HepG2 (cell line): ENCODE data around the gene RAB3A. TPM values are rescaled to one million over a fixed set of nuclear protein-coding genes. Genes with fewer than 3 reads are reported as not detected.

ENCODE experiments used
- ATAC-seq: fragments of 200-7000 bp; cut with Tn5 transposase; 3 replicates; pipeline ENCODE4 v1.9.1; 2020; ENCODE audit warnings: mild to moderate bottlenecking, moderate library complexity
- BruUV-seq: library from RNA; stranded (reverse); fragments of 400-500 nt; replicated peaks from 2 replicates; lab custom pipeline; 2021; lab: Mats Ljungman, UMichigan
- CTCF ChIA-PET: fragments of 300-600 bp; formaldehyde crosslinking; extraction: SDS; loops from one replicate; lab custom pipeline; 2021; ENCODE audit warnings: low total read pairs, inconsistent platforms, low intra/inter-chr PET ratio; lab: Yijun Ruan, JAX
- POLR2A ChIA-PET: fragments of 350-600 bp; sonication (Branson Sonifier 250); formaldehyde crosslinking; loops from one replicate; lab custom pipeline; 2020; ENCODE audit warnings: antibody characterized with exemption, inconsistent platforms; lab: Yijun Ruan, JAX
- DNase-seq: peaks from one replicate; pipeline ENCODE4 v3.0.0-alpha.2; 2015; ENCODE audit warnings: low spot score
- FAIRE-seq: peaks from 3 replicates; lab custom pipeline; 2011; peaks lifted over from hg19 to GRCh38; lab: Jason Lieb, UNC
- H2AFZ ChIP-seq: one replicate; pipeline ENCODE4 v1.6.1; 2011; ENCODE audit warnings: low read length, inconsistent platforms
- H3K27ac ChIP-seq: fragments of 300-600 bp; 3 replicates; pipeline ENCODE4 v1.8.0; 2011; ENCODE audit warnings: mixed run types, mild to moderate bottlenecking, mixed read lengths, low read length, inconsistent platforms; ENCODE audit not compliant: insufficient read depth; ENCODE audit errors: extremely low read length
- H3K27me3 ChIP-seq, 2 experiments: fragments of 200-600 bp in 1 of 2; 2 replicates in 1 of 2; 3 replicates in 1 of 2; pipeline versions ENCODE4 v1.6.0 to v1.8.0; 2011; ENCODE audit warnings: low read length in 2 of 2, mild to moderate bottlenecking in 2 of 2, moderate library complexity in 2 of 2, inconsistent platforms in 1 of 2; ENCODE audit not compliant: insufficient read depth in 2 of 2, control insufficient read depth in 1 of 2
- H3K36me3 ChIP-seq, 2 experiments: fragments of 200-600 bp in 1 of 2; replicated peaks in 1 of 2; 2 replicates in 1 of 2; 3 replicates in 1 of 2; pipeline versions ENCODE4 v1.5.1 to v1.8.0; 2011; ENCODE audit warnings: low read length in 2 of 2, inconsistent platforms in 1 of 2; ENCODE audit not compliant: insufficient read depth in 2 of 2, control insufficient read depth in 1 of 2
- H3K4me1 ChIP-seq: 2 replicates; pipeline ENCODE4 v1.5.1; 2012; ENCODE audit warnings: low read length, inconsistent platforms; ENCODE audit not compliant: insufficient read depth
- H3K4me2 ChIP-seq: 2 replicates; pipeline ENCODE4 v1.6.0; 2011; ENCODE audit warnings: low read depth, low read length, inconsistent platforms
- H3K4me3 ChIP-seq, 3 experiments: fragments of 200-600 bp in 1 of 3; sonication (generic), shearing (Covaris generic) in 1 of 3; replicated peaks in 1 of 3; 2 replicates each; pipeline ENCODE4 v1.5.1; 2011 to 2016; ENCODE audit warnings: low read length in 3 of 3, inconsistent platforms in 2 of 3, low read depth in 2 of 3, mild to moderate bottlenecking in 2 of 3, control low read depth in 1 of 3, mixed read lengths in 1 of 3; ENCODE audit not compliant: insufficient read depth in 1 of 3
- H3K79me2 ChIP-seq: one replicate; pipeline ENCODE4 v1.6.1; 2011; ENCODE audit warnings: low read length, inconsistent platforms; ENCODE audit not compliant: insufficient read depth
- H3K9ac ChIP-seq: 2 replicates; pipeline ENCODE4 v1.6.0; 2011; ENCODE audit warnings: mild to moderate bottlenecking, low read depth, low read length, inconsistent platforms; ENCODE audit not compliant: insufficient read depth
- H3K9me3 ChIP-seq: 2 replicates; pipeline ENCODE4 v1.5.1; 2012; ENCODE audit warnings: mild to moderate bottlenecking, low read length
- H4K20me1 ChIP-seq: 2 replicates; pipeline ENCODE4 v1.6.0; 2011; ENCODE audit warnings: inconsistent platforms, mild to moderate bottlenecking, low read length, moderate library complexity; ENCODE audit not compliant: insufficient read depth
- MAZ ChIP-seq, 2 experiments: sonication (generic) in 1 of 2; formaldehyde crosslinking in 1 of 2; IDR thresholded peaks; 2 replicates each; pipeline versions ENCODE4 v1.5.0 to v1.6.1; 2012 to 2020; ENCODE audit warnings: low read depth in 2 of 2, mild to moderate bottlenecking in 2 of 2, borderline replicate concordance in 1 of 2, improper control_type of control experiment in 1 of 2, low read length in 1 of 2, missing genetic modification reagents in 1 of 2, moderate library complexity in 1 of 2
- POGK ChIP-seq: sonication (generic); formaldehyde crosslinking; conservative IDR thresholded peaks from 2 replicates; pipeline ENCODE4 v1.8.0; 2022; ENCODE audit warnings: mild to moderate bottlenecking, moderate library complexity, missing genetic modification reagents
- PRMT3 ChIP-seq: sonication (generic); formaldehyde crosslinking; IDR thresholded peaks from 2 replicates; pipeline ENCODE4 v1.8.1; 2022; ENCODE audit warnings: low read depth, mild to moderate bottlenecking, moderate library complexity, missing genetic modification reagents, borderline replicate concordance
- TRIM24 ChIP-seq: sonication (generic); formaldehyde crosslinking; IDR thresholded peaks from 2 replicates; pipeline ENCODE4 v1.8.0; 2022; ENCODE audit warnings: mild to moderate bottlenecking, missing genetic modification reagents
- ZFY ChIP-seq: sonication (generic); formaldehyde crosslinking; IDR thresholded peaks from 2 replicates; pipeline ENCODE4 v1.4.0; 2020; ENCODE audit warnings: missing genetic modification reagents
- ZIK1 ChIP-seq: sonication (generic); formaldehyde crosslinking; IDR thresholded peaks from 2 replicates; pipeline ENCODE4 v1.5.0; 2020; ENCODE audit warnings: mild to moderate bottlenecking, low read depth, missing genetic modification reagents, borderline replicate concordance
- ZNF326 ChIP-seq: sonication (generic); formaldehyde crosslinking; IDR thresholded peaks from 2 replicates; pipeline ENCODE4 v1.4.0; 2020; ENCODE audit warnings: missing genetic modification reagents, borderline replicate concordance
- WGBS: methylation state at CpG from one replicate; pipeline ENCODE4 v1.1.6; 2017; ENCODE audit warnings: low lambda C conversion rate; 5-methylcytosine and 5-hydroxymethylcytosine counted together
- in situ Hi-C: cut with HindIII; loops from 2 replicates; pipeline ENCODE4 v1.10.0; 2017; ENCODE audit warnings: low pct_unique_long_range_greater_than_20kb; ENCODE audit not compliant: extremely low pct_ligation_motif_present
- intact Hi-C: fragments of 100-400 bp; cut with micrococcal nuclease; formaldehyde crosslinking; loops from one replicate; pipeline ENCODE4 v1.10.0; 2022; ENCODE audit not compliant: unreplicated experiment
- polyA plus RNA-seq, 8 experiments: library from polyadenylated mRNA; depleted of rRNA in 3 of 8; stranded (reverse) in 7 of 8; unstranded in 1 of 8; fragments of >200 nt; fragmentation: Illumina TruSeq in 4 of 8; extraction: Trizol in 4 of 8; gene quantifications; 2 replicates each; pipeline versions ENCODE4 v1.2.1 to v1.2.3, GENCODE V29; 2011 to 2016; ENCODE audit warnings: low read depth in 4 of 8, missing spikeins in 1 of 8, mixed read lengths in 1 of 8; ENCODE audit not compliant: insufficient read depth in 1 of 8
- total RNA-seq, 5 experiments: library from RNA; depleted of rRNA; stranded (reverse); fragments of >200 nt; fragmentation: Illumina TruSeq; extraction: Trizol; gene quantifications; 2 replicates each; pipeline ENCODE4 v1.2.3, GENCODE V29; 2016; ENCODE audit warnings: low read depth in 1 of 5
- TF ChIP-seq, protein P1 (sequence below): sonication (generic); formaldehyde crosslinking; IDR thresholded peaks from 2 replicates; pipeline ENCODE4 v1.5.1; 2020; ENCODE audit warnings: mild to moderate bottlenecking, missing genetic modification reagents, borderline replicate concordance
- TF ChIP-seq, protein P2 (sequence below): sonication (generic); formaldehyde crosslinking; IDR thresholded peaks from 2 replicates; pipeline ENCODE4 v1.4.0; 2020; ENCODE audit warnings: mild to moderate bottlenecking, missing genetic modification reagents

RAB3A gene
- total and polyA plus RNA-seq, 2 of the 13 experiments (the other 11 are each of a cell fraction or from before 2014, with no cell fraction given) = 0.58 to 0.98 TPM

DNA sequence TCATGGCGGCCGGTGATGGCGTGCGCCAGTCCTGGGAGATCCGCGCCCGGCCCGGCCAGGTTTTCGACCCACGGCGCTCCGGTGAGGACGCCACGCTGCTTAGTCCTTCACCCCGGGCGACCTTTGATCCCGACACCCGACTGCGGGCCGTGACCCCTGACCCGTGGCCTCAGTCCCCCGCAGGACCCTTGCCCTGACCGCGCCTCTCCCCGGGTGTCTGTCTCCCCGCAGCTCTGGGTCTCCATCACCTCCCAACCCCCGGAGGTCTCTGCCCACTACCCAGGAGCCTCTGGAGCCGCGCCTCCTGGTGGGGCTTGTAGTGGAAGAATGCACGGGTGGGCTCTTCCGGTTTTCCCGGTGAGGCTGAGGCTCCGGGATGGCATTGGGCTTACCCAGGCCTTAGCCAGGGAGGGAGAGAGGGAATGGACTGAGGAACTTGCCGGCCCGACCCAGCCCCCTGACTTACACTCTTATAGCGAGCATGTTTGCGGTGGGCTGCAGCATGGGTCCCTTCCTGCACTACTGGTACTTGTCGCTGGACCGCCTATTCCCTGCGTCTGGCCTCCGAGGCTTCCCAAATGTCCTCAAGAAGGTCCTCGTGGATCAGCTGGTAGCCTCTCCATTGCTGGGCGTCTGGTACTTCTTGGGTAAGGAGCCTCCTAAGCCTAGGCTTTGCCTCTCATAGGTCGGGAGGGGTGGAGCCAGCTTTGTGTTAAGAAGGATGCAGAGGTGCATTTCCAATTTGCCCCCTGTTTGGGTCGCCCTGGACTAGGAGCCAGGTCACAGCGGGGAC is 10.3 kb downstream of the RAB3A start:
- Histone ChIP-seq H3K4me3 (peak overlapping the region; percentile 68 to 84 (median 83)), H3K9ac (peak overlapping the region; percentile 71), H3K79me2 (peaks cover 7% of the 10 kb centered on the region), H3K4me1 (peaks cover 29% of the 10 kb centered on the region), H4K20me1 (no peaks in the 10 kb centered on the region), H3K27ac (peak overlapping the region; percentile 73), H3K9me3 (no peaks in the 10 kb centered on the region), H3K27me3 (no peaks in the 10 kb centered on the region; a peak in 1 of 5 replicates), H2AFZ (no peak overlapping the region), H3K36me3 (peaks cover 3 to 14% of the 10 kb centered on the region in 2 experiments; a peak in 3 of 5 replicates), H3K4me2 (peak overlapping the region; percentile 91)
- in situ Hi-C loops = no loop called here
- no peak for FAIRE-seq
- 17% methylated on average over 13 of the region's 46 CpGs for WGBS
- ATAC-seq = peak; percentile 8
- BruUV-seq = TSS peak; percentile 73
- POLR2A ChIA-PET = interaction anchor here (0.6 to 2.7 kb wide), 15 partner anchors 9 to 171 kb away, joined by 3 to 27 read pairs (median 4); partner anchors contain the start of genes JUND and RAB3A
- intact Hi-C loops = no loop called here
- DNase-seq = no peak
- CTCF ChIA-PET = no interaction called here
- TF ChIP-seq, protein P1, sequence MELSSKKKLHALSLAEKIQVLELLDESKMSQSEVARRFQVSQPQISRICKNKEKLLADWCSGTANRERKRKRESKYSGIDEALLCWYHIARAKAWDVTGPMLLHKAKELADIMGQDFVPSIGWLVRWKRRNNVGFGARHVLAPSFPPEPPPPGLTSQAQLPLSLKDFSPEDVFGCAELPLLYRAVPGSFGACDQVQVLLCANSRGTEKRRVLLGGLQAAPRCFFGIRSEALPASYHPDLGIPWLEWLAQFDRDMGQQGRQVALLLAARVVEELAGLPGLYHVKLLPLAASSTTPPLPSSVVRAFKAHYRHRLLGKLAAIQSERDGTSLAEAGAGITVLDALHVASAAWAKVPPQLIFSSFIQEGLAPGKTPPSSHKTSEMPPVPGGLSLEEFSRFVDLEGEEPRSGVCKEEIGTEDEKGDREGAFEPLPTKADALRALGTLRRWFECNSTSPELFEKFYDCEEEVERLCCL = no peak
- TF ChIP-seq PRMT3 (no peak), TRIM24 (CRISPR knock-in tag) (no peak), POGK (peak; percentile 27; the same call in 1 of the 2 replicates), MAZ (IDR thresholded peaks at IDR 0.05; ENCODE audit: borderline replicate concordance, low read depth, low read length) (no peak), MAZ (CRISPR knock-in tag; IDR thresholded peaks at IDR 0.05; ENCODE audit: low read depth) (0 out of 2 replicates have a peak, but pooled peaks have one; percentile 0), ZIK1 (CRISPR knock-in tag) (no peak; the same call in 1 of the 2 replicates), ZNF326 (no peak), ZFY (CRISPR knock-in tag) (no peak)
- TF ChIP-seq, protein P2, sequence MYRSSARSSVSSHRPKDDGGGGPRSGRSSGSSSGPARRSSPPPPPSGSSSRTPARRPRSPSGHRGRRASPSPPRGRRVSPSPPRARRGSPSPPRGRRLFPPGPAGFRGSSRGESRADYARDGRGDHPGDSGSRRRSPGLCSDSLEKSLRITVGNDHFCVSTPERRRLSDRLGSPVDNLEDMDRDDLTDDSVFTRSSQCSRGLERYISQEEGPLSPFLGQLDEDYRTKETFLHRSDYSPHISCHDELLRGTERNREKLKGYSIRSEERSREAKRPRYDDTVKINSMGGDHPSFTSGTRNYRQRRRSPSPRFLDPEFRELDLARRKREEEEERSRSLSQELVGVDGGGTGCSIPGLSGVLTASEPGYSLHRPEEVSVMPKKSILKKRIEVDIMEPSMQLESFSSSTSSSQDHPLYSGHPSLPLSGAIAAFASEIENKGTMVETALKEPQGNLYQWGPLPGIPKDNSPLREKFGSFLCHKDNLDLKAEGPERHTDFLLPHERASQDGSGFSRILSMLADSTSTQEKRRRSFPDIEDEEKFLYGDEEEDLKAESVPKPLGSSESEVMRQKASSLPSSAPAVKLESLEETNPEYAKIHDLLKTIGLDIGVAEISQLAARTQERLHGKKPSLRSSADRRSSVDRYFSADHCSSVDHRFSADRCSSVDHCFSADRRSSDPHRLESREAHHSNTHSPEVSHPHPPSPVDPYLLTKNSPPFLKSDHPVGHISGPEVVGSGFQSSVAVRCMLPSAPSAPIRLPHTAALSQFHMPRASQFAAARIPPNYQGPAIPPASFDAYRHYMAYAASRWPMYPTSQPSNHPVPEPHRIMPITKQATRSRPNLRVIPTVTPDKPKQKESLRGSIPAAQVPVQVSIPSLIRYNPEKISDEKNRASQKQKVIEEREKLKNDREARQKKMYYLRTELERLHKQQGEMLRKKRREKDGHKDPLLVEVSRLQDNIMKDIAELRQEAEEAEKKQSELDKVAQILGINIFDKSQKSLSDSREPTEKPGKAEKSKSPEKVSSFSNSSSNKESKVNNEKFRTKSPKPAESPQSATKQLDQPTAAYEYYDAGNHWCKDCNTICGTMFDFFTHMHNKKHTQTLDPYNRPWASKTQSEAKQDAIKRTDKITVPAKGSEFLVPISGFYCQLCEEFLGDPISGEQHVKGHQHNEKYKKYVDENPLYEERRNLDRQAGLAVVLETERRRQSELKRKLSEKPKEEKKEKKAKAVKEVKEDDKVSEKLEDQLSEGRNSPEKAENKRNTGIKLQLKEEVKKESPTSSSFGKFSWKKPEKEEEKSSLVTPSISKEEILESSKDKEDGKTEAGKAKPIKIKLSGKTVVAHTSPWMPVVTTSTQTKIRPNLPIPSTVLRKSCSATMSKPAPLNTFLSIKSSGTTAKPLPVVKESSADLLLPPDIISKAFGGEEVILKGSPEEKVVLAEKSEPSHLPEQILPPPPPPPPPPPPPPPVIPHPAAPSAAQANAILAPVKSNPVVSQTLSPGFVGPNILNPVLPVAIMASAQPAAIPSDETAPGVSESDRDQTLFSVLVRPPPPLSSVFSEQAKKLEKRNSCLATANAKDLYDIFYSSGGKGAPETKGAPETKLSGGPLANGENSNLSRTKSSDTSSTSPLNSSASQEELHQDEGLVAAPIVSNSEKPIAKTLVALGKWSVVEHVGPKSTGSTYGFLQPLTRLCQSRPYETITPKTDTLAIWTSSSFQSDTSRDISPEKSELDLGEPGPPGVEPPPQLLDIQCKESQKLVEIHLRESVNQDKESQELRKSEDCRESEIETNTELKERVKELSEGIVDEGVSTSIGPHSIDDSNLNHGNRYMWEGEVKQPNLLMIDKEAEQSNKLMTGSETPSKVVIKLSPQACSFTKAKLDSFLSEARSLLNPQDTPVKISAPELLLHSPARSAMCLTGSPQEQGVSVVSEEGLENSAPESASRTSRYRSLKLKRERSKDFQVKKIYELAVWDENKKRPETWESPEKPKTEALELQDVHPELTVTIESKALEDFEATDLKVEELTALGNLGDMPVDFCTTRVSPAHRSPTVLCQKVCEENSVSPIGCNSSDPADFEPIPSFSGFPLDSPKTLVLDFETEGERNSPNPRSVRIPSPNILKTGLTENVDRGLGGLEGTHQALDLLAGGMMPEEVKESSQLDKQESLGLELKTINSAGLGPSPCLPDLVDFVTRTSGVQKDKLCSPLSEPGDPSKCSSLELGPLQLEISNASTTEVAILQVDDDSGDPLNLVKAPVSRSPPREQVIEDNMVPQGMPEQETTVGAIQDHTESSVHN (CRISPR knock-in tag) = no peak
